A549 (cell line): Measurements from ENCODE around the gene BCAS3.

Experiments used
- CTCF ChIP-seq: fragments of >200 bp; sonication (Bioruptor Twin); formaldehyde crosslinking; IDR thresholded peaks from 3 replicates; pipeline ENCODE4 v1.5.1; 2016
- EP300 ChIP-seq, 2 experiments: fragments of >200 bp; sonication (Bioruptor Twin); formaldehyde crosslinking; IDR thresholded peaks; 2 replicates in 1 of 2; 3 replicates in 1 of 2; pipeline ENCODE4 v1.6.1; 2016 to 2017
- MAFK ChIP-seq: fragments of 450-650 bp; IDR thresholded peaks from 2 replicates; pipeline ENCODE4 v1.6.1; 2014; ENCODE audit not compliant: partially characterized antibody
- MAZ ChIP-seq: fragments of 150-350 bp; IDR thresholded peaks from 2 replicates; pipeline ENCODE4 v1.6.1; 2014; ENCODE audit warnings: antibody characterized with exemption, low read depth, low read length, borderline replicate concordance
- PHF8 ChIP-seq: fragments of 200-600 bp; sonication (generic); IDR thresholded peaks from 2 replicates; pipeline ENCODE4 v1.6.1; 2016; ENCODE audit warnings: low read depth, mild to moderate bottlenecking, antibody characterized with exemption, moderate library complexity, borderline replicate concordance
- POLR2A ChIP-seq: IDR thresholded peaks from 2 replicates; pipeline ENCODE4 v1.6.1; 2012; ENCODE audit warnings: mild to moderate bottlenecking, low read length
- RARB ChIP-seq: fragments of 250-450 bp; sonication (Bioruptor Pico); IDR thresholded peaks from 2 replicates; pipeline ENCODE4 v1.8.0; 2021; ENCODE audit warnings: mild to moderate bottlenecking, moderate library complexity
- REST ChIP-seq: fragments of 200-600 bp; sonication (generic); IDR thresholded peaks from 2 replicates; pipeline ENCODE4 v1.6.1; 2016; ENCODE audit warnings: antibody characterized with exemption, mild to moderate bottlenecking, moderate library complexity
- RFX5 ChIP-seq: fragments of 450-650 bp; IDR thresholded peaks from 2 replicates; pipeline ENCODE4 v1.7.1; 2014; ENCODE audit warnings: antibody characterized with exemption, mild to moderate bottlenecking, moderate library complexity
- ZSCAN20 ChIP-seq: fragments of 250-450 bp; sonication (Bioruptor Pico); IDR thresholded peaks from 2 replicates; pipeline ENCODE4 v1.8.0; 2022; ENCODE audit warnings: mild to moderate bottlenecking, moderate library complexity
- TF ChIP-seq, protein P1 (sequence below): IDR thresholded peaks from 2 replicates; pipeline ENCODE4 v1.6.1; 2012

DNA sequence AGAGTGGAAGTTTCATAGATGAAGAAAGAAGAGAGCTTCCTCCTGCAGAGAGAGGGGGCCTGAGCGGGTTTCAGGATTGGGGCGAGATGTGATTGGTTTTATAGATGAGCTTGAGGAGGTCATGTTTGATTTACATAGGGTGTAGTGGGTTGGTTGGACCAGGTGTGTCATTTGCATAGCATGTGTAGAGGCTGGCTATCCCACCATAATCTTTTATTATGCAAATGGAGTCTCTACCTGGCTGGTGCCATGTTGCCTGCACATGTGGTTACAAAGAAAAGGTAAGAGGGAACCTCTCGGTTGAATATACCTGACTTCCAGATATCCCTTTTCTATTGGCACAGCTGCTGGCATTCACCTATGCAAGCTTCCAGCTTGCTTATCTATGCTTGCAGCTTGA lies 228.1 kb downstream of the BCAS3 start:
- TF ChIP-seq EP300 (IDR thresholded peaks at IDR 0.05) = no peak
- TF ChIP-seq CTCF = no peak
- no peak for TF ChIP-seq MAZ
- TF ChIP-seq ZSCAN20 (CRISPR knock-in tag) = no peak
- no peak for TF ChIP-seq MAFK
- no peak for TF ChIP-seq REST
- TF ChIP-seq RARB (CRISPR knock-in tag) = no peak
- TF ChIP-seq PHF8 = no peak
- TF ChIP-seq, protein P1, sequence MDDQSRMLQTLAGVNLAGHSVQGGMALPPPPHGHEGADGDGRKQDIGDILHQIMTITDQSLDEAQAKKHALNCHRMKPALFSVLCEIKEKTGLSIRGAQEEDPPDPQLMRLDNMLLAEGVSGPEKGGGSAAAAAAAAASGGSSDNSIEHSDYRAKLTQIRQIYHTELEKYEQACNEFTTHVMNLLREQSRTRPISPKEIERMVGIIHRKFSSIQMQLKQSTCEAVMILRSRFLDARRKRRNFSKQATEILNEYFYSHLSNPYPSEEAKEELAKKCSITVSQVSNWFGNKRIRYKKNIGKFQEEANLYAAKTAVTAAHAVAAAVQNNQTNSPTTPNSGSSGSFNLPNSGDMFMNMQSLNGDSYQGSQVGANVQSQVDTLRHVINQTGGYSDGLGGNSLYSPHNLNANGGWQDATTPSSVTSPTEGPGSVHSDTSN = no peak
- no peak for TF ChIP-seq POLR2A
- TF ChIP-seq RFX5 = no peak
